Activated T-helper 1 cell treated with anti-CD3 and anti-CD28 coated beads, Interleukin-12 subunit alpha, Interleukin-12 subunit beta, Interleukin-2, Interleukin-4 antibody, amounts not matched to agents 30 ng/mL and 10 ng/mL and 1 ng/mL, durations not matched to agents 14 hours and 24 hours and 36 hours (primary cell): ENCODE results near the gene HABP2. TPM values are rescaled to one million over a fixed set of nuclear protein-coding genes. Genes with fewer than 3 reads are reported as not detected.

ENCODE experiments used
- DNase-seq: peaks from one replicate; pipeline ENCODE4 v3.0.0; 2021; ENCODE audit warnings: low spot score
- H3K27ac Mint-ChIP-seq: one replicate; pipeline ENCODE4 v1.8.0; 2021; ENCODE audit warnings: mild to moderate bottlenecking, mixed read lengths
- H3K27me3 Mint-ChIP-seq: one replicate; pipeline ENCODE4 v1.8.0; 2022; ENCODE audit warnings: mild to moderate bottlenecking, moderate library complexity, mixed read lengths; ENCODE audit not compliant: insufficient read depth
- H3K36me3 Mint-ChIP-seq: one replicate; pipeline ENCODE4 v1.8.0; 2021; ENCODE audit warnings: low read depth, mixed read lengths
- H3K4me1 Mint-ChIP-seq: one replicate; pipeline ENCODE4 v1.8.0; 2021; ENCODE audit warnings: low read depth, mixed read lengths
- H3K4me3 Mint-ChIP-seq: one replicate; pipeline ENCODE4 v1.8.0; 2021; ENCODE audit warnings: mild to moderate bottlenecking, moderate library complexity, mixed read lengths
- H3K9me3 Mint-ChIP-seq: one replicate; pipeline ENCODE4 v1.8.0; 2021; ENCODE audit warnings: mixed read lengths
- intact Hi-C: fragments of 100-400 bp; cut with micrococcal nuclease; formaldehyde crosslinking; loops from one replicate; pipeline ENCODE4 v1.15.1; 2024
- total RNA-seq: library from RNA; stranded (reverse); gene quantifications from 2 replicates; pipeline ENCODE4 v1.2.3, GENCODE V29; 2022

HABP2 gene
- total RNA-seq, 1 donor from 2014 or later = not detected

DNA sequence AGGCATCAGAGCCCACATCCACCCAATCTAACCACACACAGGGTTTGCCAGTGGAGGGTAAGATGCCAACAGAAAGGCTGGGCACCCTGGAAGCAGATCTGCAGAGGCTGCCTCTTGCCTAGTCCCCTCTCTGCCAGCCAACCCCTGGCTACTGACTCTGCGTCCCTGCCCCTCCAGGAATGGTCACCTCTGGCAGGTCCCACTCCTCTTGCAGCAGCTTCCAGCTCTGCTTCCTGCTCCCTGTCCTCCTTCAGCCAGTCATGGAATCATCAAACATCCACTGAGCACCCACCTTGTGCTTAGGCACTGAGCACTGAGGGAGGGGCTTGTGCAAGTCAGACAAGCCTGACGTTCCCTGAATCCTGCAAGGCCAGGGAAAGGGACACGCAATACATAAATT lies 20.1 kb upstream of the HABP2 start:
- Mint-ChIP-seq H3K4me3 (no peak overlapping the region), H3K9me3 (no peaks in the 10 kb centered on the region), H3K4me1 (no peaks in the 10 kb centered on the region), H3K27me3 (peaks cover 3% of the 10 kb centered on the region), H3K36me3 (no peaks in the 10 kb centered on the region), H3K27ac (no peak overlapping the region)
- no peak for DNase-seq
- intact Hi-C loops = no loop called here

DNA sequence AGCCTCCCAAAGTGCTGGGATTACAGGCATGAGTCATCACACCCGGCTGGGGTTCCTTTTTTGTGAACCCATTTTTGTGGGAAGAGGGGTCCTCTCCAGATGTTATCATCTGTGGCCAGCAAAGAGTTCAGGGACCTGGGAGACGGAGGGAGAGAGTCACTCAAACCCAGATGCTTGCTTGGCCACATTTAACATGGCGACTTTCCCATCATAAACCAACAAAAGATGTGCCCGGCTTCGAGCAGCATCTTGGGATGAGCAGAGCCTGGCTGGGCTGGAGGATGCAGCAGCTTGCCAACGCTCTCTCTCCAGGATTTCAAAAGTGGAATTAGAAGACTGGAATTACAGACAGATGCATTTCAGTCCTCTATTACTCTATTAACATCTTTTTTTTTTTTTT lies 19.1 kb upstream of the HABP2 start:
- Mint-ChIP-seq H3K4me3 (no peak overlapping the region), H3K9me3 (no peaks in the 10 kb centered on the region), H3K27me3 (peaks cover 2% of the 10 kb centered on the region), H3K27ac (no peak overlapping the region), H3K4me1 (no peaks in the 10 kb centered on the region), H3K36me3 (no peaks in the 10 kb centered on the region)
- DNase-seq = no peak
- intact Hi-C loops = no loop called here

DNA sequence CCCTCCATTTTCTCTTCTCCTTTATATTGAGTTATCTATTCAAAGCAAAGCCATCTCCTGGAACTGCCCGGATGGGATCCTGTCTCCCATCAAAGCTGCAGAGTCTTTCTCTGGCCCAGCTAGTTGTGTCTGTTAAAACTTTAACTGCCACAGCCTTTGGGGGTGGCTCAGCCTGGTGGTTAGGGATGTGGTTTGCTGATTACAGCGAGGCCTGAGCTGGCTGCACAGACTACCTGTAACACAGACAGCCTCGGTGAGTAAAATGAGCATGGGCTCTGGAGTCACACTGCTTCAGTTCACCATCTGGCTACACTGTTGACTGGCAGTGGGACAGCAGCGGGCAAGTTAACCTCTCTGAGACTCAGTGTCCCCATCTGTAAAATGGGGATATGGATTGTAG lies 18.4 kb upstream of the HABP2 start:
- Mint-ChIP-seq H3K27ac (no peak overlapping the region), H3K4me1 (no peaks in the 10 kb centered on the region), H3K27me3 (peaks cover 2% of the 10 kb centered on the region), H3K9me3 (no peaks in the 10 kb centered on the region), H3K4me3 (no peak overlapping the region), H3K36me3 (no peaks in the 10 kb centered on the region)
- no peak for DNase-seq
- intact Hi-C loops = no loop called here

DNA sequence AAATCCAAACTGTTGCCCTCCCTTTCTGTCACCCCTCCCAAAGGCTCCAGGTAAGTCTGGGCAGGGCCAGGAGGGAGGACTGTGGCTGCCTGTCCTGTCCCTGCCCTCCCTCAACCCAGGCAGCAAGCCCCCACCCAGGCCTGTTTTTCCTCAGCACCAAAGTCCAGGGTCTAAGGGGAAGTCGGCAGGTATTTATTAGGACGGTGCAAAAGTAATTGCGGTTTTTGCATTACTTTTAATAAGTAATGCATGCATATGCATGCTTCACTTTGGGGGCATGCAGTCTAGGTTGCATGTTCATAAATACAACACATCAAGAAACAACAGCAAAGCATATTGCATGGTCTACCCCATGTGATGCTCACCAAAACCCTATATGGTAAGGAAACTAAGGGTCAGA lies 15.2 kb upstream of the HABP2 start:
- no peak overlapping the region for H3K4me3 Mint-ChIP-seq
- intact Hi-C loops = no loop called here
- no peak for DNase-seq
- no peaks in the 10 kb centered on the region for H3K27me3 Mint-ChIP-seq
- no peaks in the 10 kb centered on the region for H3K9me3 Mint-ChIP-seq
- H3K4me1 Mint-ChIP-seq = no peaks in the 10 kb centered on the region
- H3K36me3 Mint-ChIP-seq = no peaks in the 10 kb centered on the region
- H3K27ac Mint-ChIP-seq = no peak overlapping the region

DNA sequence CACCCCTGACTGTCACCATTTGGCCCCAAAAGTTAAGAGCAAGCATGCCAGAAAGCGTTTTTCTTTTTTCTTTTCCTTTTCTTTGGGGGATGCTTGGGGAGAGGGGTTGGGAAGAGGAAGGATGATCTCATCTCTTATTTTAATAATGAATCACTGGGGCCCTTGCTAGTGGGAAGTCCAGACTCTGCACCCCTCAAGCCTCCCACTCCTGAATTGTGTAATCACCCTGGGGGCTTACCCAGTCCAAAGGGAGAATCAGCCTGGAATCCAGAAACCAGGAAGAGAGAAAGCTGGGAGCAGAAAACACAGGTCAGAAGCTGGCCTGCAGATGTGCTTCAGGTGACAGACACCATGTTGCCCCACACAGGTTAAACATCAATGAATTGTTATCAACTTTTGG lies 14.7 kb upstream of the HABP2 start:
- H3K27me3 Mint-ChIP-seq = no peaks in the 10 kb centered on the region
- H3K4me1 Mint-ChIP-seq = no peaks in the 10 kb centered on the region
- no peak overlapping the region for H3K27ac Mint-ChIP-seq
- H3K36me3 Mint-ChIP-seq = no peaks in the 10 kb centered on the region
- H3K4me3 Mint-ChIP-seq = no peak overlapping the region
- intact Hi-C loops = no loop called here
- no peaks in the 10 kb centered on the region for H3K9me3 Mint-ChIP-seq
- no peak for DNase-seq

DNA sequence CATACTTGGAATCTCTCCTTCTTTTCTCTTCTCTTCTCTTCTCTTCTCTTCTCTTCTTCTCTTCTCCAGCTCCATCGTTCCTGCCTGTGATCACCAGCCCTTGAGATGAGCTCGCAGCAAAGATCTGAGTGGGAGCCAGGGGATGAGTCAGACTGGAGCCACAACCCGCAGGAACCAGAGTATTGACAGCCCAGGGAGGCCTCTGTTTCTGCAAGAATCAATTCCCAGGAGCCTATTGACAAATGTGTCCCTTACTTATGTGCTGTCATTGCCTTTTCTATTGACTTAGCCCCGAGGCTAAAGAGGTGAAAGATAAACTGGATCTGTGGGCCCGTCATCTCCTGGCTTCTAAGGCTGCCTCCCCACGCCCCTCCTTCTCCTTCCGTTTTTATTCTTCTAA lies 13.1 kb upstream of the HABP2 start:
- H3K27me3 Mint-ChIP-seq = no peaks in the 10 kb centered on the region
- no peak overlapping the region for H3K27ac Mint-ChIP-seq
- no peak for DNase-seq
- no peaks in the 10 kb centered on the region for H3K9me3 Mint-ChIP-seq
- no peak overlapping the region for H3K4me3 Mint-ChIP-seq
- no peaks in the 10 kb centered on the region for H3K36me3 Mint-ChIP-seq
- intact Hi-C loops = no loop called here
- no peaks in the 10 kb centered on the region for H3K4me1 Mint-ChIP-seq

DNA sequence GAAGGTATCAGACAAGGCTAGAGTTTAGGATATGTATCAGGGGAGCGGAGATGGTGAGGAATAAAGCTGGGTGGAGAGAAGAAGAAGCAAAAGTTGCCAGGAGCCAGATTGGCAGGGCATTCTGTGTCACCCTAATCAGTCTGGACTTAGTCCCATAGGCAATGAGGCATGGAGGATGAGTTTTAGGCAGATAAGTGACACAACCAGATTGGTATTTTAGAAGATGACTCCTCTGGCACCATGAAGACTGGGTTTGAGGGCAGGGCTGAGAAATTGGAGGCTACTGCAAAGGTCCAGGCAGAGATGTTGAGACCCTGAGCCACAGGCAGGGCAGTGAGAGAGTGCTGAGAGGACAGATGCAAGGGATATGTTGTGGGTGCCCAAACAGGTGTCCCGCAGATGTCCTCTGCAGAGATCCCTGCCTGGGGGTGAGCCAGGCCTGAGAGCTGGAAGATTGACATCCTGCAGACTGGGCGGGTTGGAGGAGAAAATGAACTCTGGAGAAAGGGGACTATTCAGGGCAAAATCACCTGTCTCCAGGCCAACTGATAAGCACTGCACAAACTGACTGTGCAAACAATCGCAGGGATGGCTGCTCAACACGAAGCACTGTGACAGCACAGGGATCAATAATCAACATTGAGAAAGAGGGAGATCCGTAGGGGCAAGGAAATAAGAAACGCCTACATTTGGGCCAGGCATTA lies 11.9 kb upstream of the HABP2 start:
- H3K27ac Mint-ChIP-seq = no peak overlapping the region
- no peaks in the 10 kb centered on the region for H3K27me3 Mint-ChIP-seq
- no peak overlapping the region for H3K4me3 Mint-ChIP-seq
- H3K9me3 Mint-ChIP-seq = no peaks in the 10 kb centered on the region
- intact Hi-C loops = no loop called here
- H3K36me3 Mint-ChIP-seq = no peaks in the 10 kb centered on the region
- no peak for DNase-seq
- no peaks in the 10 kb centered on the region for H3K4me1 Mint-ChIP-seq

DNA sequence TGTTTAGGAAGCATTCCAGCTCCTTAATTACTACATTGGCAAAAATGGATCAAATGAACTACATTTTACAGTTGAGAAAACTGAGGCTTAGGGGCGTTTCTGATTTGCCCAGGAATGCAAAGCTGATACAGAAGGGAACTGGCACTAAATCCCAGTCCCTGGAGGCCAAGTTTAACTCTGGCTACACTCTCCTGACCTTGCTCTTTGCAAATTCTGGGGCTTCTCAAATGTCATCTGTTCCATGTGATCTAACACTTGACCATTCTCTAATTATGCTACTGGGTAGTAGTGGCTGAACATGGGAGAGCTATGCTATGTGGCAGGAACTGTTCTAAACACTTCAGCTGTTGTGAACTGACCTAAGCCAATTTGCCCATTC lies 11.3 kb upstream of the HABP2 start:
- no peaks in the 10 kb centered on the region for H3K9me3 Mint-ChIP-seq
- H3K27me3 Mint-ChIP-seq = no peaks in the 10 kb centered on the region
- intact Hi-C loops = no loop called here
- H3K27ac Mint-ChIP-seq = no peak overlapping the region
- no peaks in the 10 kb centered on the region for H3K36me3 Mint-ChIP-seq
- no peak overlapping the region for H3K4me3 Mint-ChIP-seq
- DNase-seq = no peak
- H3K4me1 Mint-ChIP-seq = no peaks in the 10 kb centered on the region

DNA sequence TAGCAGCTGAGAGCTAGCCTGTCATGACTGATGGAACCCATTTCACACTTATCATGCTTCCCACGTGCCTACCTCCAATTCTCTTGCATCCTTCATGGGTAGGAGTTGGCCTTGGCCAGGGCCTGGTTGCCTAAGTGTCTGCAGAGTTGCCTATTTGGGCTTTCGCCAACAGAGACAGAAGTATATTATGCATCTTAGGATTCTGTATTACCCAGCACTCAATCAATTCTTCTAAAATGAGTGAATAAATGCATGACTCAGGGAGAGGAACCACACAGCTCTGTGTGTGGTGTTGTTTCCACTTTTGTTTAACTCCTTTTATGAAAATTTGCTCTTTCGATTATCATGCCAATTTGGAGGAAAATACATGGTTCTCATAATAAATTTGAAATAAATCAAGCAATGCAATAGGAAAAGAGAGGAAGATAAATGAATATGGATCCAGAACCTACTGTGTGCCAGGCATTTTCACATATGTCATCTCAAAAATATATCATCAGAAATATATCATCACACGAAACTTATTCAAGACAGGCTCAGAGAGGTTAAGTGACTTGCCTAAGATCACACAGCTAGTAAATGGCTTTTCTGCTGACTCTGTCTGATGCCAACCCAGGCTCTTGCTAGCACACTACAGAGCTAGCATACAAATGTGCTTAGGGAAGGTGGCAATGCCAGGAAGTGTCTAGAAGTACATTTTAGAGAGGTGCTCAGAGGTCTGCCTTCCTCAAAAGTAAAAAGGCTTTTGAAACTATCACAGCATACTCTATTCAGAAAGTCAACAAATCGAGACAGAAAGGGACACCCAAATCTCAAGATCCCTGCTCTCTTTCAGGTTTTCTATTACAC lies 9.5 kb upstream of the HABP2 start:
- no peaks in the 10 kb centered on the region for H3K4me1 Mint-ChIP-seq
- no peak for DNase-seq
- no peak overlapping the region for H3K27ac Mint-ChIP-seq
- no peak overlapping the region for H3K4me3 Mint-ChIP-seq
- no peaks in the 10 kb centered on the region for H3K27me3 Mint-ChIP-seq
- intact Hi-C loops = no loop called here
- no peaks in the 10 kb centered on the region for H3K36me3 Mint-ChIP-seq
- no peaks in the 10 kb centered on the region for H3K9me3 Mint-ChIP-seq

DNA sequence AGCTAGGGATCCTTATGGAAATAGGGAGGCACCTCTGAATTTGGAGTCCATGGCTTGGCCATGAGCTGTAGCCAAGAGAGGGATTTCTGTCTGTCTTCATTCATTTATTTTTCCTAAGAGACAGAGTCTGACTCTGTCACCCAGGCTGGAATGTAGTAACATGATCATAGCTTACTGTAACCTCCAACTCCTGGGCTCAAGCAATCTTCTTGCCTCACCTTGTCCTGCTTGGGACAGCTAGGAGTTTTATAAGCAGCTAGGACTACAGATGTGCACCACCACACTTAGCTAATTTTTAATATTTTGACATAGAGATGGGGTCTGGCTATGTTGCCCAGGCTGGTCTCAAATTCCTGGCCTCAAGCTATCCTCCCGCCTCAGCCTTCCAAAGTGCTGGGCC lies 8.5 kb upstream of the HABP2 start:
- Mint-ChIP-seq H3K36me3 (no peaks in the 10 kb centered on the region), H3K9me3 (no peaks in the 10 kb centered on the region), H3K4me3 (no peak overlapping the region), H3K27me3 (no peaks in the 10 kb centered on the region), H3K27ac (no peak overlapping the region), H3K4me1 (no peaks in the 10 kb centered on the region)
- intact Hi-C loops = no loop called here
- DNase-seq = no peak

DNA sequence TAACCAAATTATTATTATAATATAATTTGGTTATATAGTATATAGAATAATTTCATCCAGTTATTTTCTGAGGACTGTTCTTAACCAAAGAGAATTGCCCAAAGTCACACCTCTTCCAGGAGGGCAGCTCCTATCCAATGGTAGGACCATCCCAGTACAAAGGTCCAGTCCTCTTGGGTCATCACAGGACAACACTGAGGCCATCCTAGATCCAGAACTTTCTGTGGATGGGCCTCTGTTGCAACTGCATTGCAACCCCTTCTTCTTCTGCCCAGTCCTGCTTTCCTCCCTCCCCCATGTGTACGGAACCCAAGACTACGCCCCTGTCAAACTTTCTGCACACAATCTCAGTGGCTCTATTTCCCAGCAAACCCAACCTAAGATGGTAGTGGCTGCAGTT lies 5.4 kb upstream of the HABP2 start:
- Mint-ChIP-seq H3K36me3 (no peaks in the 10 kb centered on the region), H3K4me3 (no peak overlapping the region), H3K4me1 (no peaks in the 10 kb centered on the region), H3K27ac (no peak overlapping the region), H3K9me3 (no peaks in the 10 kb centered on the region), H3K27me3 (no peaks in the 10 kb centered on the region)
- intact Hi-C loops = no loop called here
- no peak for DNase-seq

DNA sequence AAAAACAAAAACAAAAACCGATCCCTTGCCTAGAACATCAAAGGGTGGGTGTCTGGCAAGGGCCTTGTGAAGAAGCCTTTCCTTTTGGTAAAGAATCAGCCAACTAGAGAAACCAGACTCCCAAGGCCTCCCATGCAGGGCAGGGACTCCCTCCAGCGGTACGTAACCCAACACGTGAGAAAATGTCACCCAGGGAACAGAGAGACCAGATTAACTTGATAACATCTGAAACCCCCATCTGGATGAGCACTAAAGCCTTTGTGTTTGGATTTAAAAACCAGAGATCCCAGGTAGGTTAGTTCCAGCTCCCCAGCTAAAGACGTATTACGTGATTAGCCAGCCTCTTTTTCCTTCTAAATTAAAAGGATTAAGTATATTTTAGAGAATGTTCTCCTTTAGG lies 3.0 kb upstream of the HABP2 start:
- no peak overlapping the region for H3K4me3 Mint-ChIP-seq
- DNase-seq = no peak
- H3K4me1 Mint-ChIP-seq = no peaks in the 10 kb centered on the region
- intact Hi-C loops = no loop called here
- no peaks in the 10 kb centered on the region for H3K9me3 Mint-ChIP-seq
- no peaks in the 10 kb centered on the region for H3K36me3 Mint-ChIP-seq
- peaks cover 1% of the 10 kb centered on the region for H3K27me3 Mint-ChIP-seq
- H3K27ac Mint-ChIP-seq = no peak overlapping the region

DNA sequence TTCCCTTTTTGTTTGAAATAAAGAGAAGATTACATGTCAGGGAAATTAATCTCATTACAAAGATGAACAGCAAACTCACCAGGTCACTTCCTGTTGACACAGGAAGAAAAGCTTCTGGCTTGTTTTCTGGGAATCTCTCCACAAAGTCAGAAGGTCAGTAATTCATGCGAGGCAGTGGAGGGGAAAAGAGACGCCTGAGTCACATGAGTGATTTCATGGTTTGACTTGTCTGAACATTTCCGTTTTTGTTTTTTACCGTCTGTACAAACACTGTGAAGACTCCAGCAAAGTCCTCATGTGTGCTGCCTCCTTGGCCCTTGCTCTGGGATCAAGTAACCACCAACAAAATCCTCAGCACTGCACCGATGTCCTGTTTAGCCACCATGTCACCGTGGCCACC lies 2.5 kb upstream of the HABP2 start:
- intact Hi-C loops = no loop called here
- H3K9me3 Mint-ChIP-seq = no peaks in the 10 kb centered on the region
- no peaks in the 10 kb centered on the region for H3K4me1 Mint-ChIP-seq
- no peak overlapping the region for H3K27ac Mint-ChIP-seq
- no peak overlapping the region for H3K4me3 Mint-ChIP-seq
- peaks cover 1% of the 10 kb centered on the region for H3K27me3 Mint-ChIP-seq
- no peak for DNase-seq
- no peaks in the 10 kb centered on the region for H3K36me3 Mint-ChIP-seq
